ENCODE data around the gene METTL21C.

Gene METTL21C

DNA sequence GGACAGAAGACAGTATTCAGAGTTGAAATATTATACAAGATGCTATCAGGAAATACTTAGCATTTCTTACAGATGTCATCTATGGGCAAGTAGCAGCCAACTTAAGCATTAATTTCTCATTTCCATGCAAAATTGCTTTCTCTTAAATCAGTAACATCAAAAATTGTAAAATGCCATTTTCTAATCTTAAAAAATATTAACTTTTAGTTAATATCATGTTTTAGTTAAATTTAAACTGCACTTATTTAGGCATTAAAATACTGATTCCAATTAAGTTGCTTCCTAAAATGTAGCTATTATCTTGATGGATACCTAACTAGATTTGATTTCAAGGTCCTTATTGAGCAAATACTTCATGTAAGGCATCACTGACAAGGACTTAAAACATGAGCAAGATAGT lies 27.8 kb downstream of the METTL21C start:
- no peak for DNase-seq (ENCODE audit: low read depth)

DNA sequence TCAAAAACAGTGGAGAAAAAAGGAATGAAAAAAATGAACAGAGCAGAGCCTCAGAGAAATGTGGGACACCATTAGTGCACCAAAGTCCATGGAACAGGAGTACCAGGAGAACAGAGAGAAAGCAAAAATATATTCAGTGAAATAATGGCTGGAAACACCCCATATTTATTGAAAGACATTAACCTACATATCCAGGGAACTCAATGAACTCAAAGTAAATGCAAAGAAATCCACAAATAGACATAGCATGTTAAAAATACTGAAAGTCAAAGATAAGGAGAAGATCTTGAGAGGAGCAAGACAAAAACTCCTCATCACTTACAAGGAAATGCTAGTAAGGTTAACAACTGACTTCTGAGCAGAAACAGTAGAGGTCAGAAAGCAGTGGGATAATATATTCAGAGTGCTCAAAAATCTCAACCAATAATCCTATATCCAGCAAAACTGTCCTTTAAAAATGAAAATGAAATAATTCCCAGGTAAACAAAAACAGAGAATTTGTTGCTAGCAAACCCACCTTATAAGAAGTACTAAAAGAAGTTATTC lies 35.6 kb downstream of the METTL21C start:
- no peak for DNase-seq (ENCODE audit: low read depth)

DNA sequence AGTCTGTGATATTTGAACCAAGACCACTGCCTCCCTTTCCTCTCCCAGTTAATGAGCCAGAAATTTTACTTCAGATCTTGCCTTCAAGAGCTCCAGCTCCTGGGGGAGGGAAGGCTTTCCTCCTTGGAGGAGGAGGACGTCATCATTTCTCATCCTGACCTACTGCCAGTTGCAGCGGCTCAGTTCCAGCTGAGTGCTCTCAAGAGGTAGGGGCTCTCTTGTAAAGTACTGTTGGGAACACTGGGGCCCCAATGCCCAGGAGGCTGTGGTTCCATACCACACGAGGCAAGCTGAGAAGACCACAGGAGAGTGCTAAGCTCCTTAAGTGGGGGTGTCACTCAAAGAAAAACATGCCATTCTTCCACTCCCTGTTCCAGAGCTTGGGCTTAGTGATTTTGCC lies 36.2 kb downstream of the METTL21C start:
- DNase-seq (ENCODE audit: low read depth) = no peak

DNA sequence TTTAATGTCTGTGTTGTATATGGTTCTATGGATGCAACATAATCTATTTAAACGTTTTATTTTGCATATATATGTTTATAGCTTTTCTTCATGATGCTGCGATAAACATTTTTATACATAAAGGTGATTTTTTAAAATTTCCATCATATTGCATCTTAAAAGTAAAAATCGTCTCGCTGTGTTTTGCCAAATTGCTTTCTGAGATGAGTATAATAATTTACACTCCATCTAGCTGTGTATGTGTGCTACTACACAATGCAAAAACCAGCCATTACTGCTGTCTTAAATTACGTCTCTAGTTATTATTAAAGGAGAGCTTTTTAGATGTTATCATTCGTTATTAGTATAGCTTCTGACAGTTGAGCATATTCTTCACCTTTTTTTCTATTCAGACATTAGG lies 37.2 kb downstream of the METTL21C start:
- DNase-seq (ENCODE audit: low read depth) = peak; percentile 21

DNA sequence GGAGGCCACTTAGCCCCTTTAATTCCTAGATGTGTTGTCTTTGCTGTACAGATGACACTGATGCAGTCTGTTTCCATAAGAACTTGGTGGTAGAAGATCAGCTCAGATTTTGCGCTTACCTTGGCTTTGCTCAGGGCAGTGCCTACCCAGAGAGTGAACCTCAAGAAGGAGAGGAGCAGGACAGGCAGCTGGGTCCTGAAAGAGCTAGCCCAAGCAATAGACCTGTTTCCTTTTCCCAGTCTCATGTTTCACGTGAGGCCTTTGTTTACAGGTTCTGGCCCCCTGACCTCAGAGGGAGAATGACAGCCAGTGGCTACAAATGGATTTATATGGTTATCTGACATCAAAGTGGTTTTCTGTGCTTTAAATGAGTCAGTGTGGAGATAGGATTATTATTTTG lies 40.1 kb downstream of the METTL21C start:
- no peak for DNase-seq (ENCODE audit: low read depth)

DNA sequence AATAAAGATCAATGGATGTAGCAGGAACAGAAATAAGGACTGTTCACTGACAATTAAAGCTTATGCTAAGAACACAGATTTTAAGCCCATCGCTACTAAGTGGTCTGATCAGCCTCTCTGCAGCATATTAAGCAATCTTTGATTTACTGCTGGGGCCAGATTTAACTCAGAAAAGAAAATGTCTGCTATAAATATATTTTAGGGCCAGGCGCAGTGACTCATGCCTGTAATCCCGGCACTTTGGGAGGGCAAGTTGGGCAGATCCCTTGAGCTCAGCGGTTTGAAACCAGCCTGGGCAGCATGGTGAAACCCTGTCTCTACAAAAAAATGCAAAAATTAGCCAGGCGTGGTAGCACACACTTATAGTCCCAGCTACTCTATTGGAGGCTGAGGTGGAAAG lies 43.0 kb downstream of the METTL21C start:
- peak; percentile 23 for DNase-seq (ENCODE audit: low read depth)

DNA sequence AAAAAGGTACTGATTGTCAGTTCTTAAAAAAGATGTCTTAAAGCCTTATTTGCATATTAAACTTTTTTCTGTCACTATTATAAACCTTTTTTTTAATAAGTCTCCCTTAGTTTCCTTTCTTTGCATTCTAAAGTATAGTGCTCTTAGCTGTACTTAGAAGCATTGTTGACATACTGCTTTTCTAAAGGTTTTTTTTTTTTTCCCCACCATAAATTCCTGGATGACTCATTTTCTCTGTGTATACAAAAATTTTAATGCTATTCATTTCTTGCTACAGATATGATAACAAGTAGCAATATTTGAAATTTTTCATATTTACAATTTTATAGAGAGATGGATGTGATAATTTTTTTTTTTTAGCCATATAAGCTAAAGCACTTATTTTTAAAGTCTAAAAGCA lies 43.5 kb downstream of the METTL21C start:
- peak; percentile 67 for DNase-seq (ENCODE audit: low read depth)

DNA sequence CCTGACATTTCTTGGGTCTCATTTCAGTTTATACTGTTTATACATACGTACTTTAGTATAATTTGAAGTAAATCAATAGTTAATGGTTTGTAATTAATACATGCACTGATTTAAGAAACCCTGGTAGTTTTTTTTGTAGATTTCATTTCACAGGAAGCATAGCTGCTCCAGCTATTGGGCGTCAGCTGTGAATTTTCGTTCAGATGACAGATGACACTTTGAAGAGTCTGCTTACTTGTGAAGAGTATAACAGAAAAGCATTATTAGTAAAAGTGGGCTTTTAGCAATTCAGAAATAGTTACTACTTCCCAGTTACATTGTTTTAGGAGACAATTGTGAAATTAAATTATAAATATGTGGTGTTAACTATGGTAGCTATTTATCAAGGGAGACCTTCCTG lies 44.4 kb downstream of the METTL21C start:
- no peak for DNase-seq (ENCODE audit: low read depth)

DNA sequence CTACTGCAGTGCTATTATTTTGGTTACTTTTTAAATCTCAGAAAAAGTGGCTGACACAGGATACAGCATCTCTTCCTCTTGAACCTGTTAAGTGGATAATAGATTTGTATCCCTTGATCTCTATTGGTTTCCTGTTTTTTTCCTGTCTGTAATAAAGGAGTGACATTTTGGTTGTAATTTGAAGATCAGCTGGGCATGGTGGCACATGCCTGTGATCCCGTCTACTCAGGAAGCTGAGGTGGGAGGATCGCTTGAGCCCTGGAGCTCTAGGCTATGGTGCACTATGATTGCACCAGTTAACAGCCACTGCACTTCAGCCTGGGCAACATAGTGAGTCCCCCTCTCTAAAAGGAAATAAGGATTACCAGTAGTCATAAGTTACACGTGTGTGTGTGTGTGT lies 46.8 kb downstream of the METTL21C start:
- DNase-seq (ENCODE audit: low read depth) = no peak

DNA sequence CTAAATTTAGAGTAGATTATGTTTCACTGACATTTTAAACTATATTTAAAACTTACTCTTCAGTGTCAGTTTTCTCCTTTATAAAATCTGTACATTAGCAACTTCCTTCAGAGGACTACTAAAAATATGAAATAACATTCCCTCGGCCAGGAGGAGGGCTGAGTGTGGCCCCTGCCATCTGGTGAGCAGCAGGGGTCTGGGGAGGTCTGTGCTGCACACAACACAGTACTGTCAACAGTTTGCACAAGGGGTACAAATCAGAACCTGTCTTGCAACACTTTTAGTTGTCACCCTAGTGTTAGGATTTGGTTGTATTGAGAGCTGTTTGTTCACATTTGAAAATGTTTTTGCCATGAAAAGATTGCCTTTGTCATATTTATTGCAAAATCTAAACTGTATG lies 49.1 kb downstream of the METTL21C start:
- DNase-seq (ENCODE audit: low read depth) = no peak

DNA sequence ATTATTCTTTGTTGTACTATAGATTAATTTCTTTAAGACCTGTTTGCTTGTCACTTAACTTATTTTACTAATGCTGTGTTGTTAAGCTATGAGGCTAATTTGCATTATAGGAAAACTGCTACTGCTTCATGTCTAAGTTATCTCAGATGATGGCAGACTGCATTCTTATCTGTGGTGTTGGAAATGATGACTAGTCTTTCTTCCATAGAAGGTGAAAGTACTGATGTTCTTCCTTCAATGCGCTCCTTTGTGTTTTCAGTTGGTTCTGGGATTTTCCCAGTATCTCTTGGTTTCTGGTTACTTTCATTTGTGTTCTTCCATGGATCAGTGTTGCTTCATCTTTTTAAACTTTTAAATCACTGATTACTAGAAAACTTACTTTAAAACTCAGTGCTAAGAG lies 51.2 kb downstream of the METTL21C start:
- DNase-seq (ENCODE audit: low read depth) = no peak

DNA sequence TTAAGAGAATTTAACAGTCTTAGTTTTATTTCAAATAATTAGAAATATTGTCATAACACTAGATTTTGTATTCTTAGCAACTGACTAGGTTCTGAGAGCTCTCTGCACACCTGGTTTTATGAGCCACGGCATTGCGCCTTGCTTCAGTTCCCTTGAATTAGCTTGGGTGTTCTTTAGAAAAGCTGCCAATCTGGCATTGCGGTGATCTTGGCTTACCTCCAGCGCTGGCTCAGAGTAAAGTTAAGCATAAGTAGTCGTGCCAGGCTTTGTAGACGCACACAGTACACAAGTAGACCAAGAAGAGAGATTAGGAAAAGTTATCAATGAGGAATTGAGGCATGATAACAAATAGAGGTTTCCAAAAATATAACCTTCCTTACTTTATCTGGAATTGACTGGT lies 52.4 kb downstream of the METTL21C start:
- no peak for DNase-seq (ENCODE audit: low read depth)

DNA sequence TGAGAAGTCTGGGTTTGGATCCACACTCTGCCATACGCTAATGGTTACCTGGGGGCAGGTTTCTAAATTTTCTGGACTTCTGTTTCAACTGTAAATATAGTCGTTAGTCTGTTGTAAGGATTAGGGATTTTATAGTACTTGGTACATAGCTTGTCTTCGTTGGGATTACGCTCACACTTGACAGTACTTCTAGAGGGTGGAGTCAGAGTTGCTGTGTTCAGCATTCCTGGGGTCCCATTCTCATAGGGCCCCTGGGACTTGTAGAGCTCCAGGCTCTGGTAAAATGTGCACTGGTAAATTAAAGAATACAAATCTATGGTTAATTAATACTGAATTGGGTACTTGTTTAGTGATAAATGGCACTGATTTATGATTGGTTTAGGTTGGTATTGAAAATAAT lies 52.8 kb downstream of the METTL21C start:
- DNase-seq (ENCODE audit: low read depth) = no peak

DNA sequence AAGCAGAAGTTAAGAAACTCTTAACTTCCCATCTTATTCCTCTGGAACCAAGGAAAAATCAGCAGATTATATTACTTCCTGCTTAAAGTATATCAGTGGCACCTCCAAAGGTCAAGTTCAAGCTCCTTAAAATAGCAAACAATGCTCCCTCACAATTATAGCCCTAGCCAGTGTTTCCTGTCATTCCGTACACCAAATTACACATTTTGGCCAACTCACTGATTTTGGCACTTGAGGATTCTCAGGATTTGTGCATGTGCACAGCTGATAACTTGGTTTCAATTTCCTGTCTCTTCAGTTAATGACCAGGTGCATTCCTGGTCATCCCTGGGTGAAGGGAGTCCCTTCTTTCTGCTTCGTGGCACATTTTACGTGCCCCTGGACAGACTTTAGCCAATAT lies 56.1 kb downstream of the METTL21C start:
- no peak for DNase-seq (ENCODE audit: low read depth)

All from ELR (cell line).